ENCODE measurements around the gene SLC15A3.
"Not testable (repeated sequence)": the region's sequence is repeated elsewhere in the genome, so short reads cannot be mapped to it uniquely, and the experiment has no call there.

The SLC15A3 gene

DNA sequence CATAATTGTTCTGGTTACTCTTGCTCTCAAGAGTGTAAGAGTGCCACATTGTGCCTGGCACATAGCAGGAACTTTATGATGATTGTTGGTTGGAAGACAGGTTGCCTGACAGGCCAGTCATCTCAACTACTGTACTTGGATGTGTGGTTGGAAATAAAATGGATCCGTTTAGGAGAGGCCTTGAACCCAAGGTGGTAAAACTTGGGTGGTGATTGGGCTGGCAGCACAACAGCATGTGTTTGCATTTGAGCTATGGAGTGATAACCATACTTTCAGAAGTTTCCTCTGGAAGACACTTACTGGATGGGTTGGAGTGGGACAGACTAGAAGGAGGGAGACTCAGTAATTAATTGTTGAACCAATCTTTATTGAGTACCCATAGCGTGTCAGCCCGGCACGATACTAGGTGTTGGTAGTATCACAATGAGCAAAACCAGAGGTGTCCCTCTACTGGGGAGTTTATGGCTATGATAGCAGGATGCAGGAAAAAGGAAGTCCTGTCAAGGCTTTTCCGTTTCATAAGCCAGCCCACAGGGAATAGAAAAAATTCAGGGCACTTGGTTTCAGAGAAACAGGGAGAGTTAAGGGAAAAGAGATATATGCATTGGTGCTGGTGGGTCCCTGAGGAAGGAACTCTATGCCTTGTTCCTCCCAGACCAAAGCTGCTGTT, 41.1 kb downstream of the SLC15A3 start:
- TF ChIP-seq, protein P1, sequence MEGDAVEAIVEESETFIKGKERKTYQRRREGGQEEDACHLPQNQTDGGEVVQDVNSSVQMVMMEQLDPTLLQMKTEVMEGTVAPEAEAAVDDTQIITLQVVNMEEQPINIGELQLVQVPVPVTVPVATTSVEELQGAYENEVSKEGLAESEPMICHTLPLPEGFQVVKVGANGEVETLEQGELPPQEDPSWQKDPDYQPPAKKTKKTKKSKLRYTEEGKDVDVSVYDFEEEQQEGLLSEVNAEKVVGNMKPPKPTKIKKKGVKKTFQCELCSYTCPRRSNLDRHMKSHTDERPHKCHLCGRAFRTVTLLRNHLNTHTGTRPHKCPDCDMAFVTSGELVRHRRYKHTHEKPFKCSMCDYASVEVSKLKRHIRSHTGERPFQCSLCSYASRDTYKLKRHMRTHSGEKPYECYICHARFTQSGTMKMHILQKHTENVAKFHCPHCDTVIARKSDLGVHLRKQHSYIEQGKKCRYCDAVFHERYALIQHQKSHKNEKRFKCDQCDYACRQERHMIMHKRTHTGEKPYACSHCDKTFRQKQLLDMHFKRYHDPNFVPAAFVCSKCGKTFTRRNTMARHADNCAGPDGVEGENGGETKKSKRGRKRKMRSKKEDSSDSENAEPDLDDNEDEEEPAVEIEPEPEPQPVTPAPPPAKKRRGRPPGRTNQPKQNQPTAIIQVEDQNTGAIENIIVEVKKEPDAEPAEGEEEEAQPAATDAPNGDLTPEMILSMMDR (IDR thresholded peaks at IDR 0.05; ENCODE audit: borderline replicate concordance, control extremely low read depth, extremely low read depth, insufficient read depth, missing control alignments): no peak
- in situ Hi-C loops (cut with MboI; ENCODE audit: low sequenced_read_pairs, unreplicated experiment): no loop called here
- no peak for DNase-seq (ENCODE audit: low spot score)

DNA sequence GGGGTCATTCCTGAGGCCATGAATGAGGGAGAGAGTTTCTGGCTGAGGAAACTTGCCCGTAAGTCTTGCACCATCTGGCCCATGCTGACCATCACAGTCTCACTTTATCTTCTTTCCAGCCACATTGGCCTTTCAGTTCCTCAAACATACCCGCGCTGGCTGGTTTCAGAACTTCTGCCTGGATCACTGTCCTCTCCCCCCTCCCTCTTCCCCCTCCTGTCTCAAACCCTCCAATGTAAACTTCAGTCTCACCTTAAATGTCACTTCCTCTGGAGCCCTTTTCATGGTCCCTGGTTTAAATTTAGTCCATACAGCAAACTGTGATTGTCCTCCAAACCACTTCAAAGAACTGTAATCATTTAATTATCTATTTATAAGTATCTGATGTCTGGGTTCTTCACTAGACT, 41.7 kb downstream of the SLC15A3 start:
- in situ Hi-C loops (cut with MboI; ENCODE audit: low sequenced_read_pairs, unreplicated experiment): no loop called here
- DNase-seq (ENCODE audit: low spot score): peak; percentile 71

DNA sequence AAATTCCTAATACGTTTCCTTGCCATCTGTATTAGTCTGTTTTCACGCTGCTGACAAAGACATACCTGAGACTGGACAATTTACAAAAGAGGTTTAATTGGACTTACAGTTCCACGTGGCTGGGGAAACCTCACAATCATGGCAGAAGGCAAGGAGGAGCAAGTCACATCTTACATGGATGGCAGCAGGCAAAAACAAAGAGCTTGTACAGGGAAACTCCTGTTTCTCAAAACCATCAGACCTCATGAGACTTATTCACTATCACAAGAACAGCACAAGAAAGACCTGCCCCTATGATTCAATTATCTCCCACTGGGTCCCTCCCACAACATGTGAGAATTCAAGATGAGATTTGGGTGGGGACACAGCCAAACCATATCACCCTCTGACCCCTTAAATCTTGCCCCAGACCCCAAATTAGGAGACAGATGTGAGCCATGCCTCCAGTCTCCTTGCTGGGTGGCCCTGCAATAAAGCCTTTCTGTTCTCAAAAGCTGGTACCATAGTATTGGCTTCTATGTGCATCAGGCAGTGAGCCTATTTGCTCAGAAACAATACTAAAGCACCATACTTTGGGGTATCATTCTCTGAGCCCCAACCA, 42.2 kb downstream of the SLC15A3 start:
- DNase-seq (ENCODE audit: low spot score); in situ Hi-C loops (cut with MboI; ENCODE audit: low sequenced_read_pairs, unreplicated experiment): not testable (repeated sequence)

More for the DNA sequence above, 41.7 kb downstream of the SLC15A3 start:
- TF ChIP-seq, protein P1 (IDR thresholded peaks at IDR 0.05; ENCODE audit: borderline replicate concordance, control extremely low read depth, extremely low read depth, insufficient read depth, missing control alignments): no peak

DNA sequence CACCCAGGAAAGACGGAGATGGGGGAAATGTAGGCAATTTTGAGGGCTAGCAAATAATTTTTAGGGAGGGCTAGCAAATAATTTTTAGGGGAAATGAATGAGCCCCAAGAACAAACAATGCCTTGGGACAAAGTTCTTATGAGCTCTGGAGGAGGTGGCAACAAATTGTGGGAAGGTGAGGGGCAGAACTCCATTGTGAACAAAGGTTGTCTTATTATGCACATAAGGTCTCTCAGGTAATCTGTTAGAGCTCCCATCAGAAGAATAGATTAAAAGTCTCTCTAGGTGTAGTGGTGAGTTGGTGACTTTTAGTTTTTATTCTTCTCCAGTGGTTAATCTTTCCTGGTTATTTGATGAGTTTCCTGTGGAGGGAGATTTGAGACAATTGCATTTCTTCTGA, 43.2 kb downstream of the SLC15A3 start:
- TF ChIP-seq, protein P1 (IDR thresholded peaks at IDR 0.05; ENCODE audit: borderline replicate concordance, control extremely low read depth, extremely low read depth, insufficient read depth, missing control alignments): no peak
- in situ Hi-C loops (cut with MboI; ENCODE audit: low sequenced_read_pairs, unreplicated experiment): no loop called here
- no peak for DNase-seq (ENCODE audit: low spot score)

DNA sequence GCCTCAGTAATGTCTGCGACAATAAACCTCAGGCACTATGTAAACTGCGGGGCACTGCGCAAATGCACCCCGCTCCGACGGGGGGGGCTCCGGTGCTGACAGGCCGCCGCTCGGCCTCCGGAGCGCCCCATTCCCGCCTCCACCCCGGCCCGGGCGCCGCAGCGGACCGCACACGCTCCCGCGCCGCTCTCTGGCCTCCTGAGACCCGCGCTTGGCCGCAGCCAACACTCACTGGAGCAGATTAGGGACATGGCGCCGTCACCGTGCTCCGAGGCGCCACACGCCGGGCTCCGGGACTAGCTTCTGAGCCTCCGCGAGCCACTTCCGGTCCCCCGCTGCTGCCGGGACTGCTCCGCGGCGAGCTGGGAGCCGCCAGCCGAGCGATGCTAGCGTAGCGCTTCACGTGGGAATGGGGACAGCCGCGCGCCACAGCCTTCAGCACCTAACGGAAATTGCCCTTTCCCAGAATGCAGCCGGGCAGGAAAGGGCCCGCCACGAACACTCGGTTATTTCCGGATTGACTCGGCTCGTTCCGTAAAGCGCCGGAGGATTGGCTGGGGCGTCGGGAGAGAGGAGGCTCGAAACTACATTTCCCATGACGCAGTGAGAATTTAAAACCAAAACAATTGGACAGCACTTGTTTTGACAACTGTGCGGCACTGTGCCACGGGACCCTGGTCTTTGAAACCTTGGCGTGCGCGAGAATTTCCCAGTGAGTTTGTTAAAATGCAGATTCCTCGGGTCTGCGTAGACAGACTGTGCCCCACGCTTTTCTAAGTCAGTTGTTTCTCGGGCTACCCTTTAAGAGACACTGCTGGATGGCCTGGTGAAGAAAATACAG, 45.6 kb downstream of the SLC15A3 start, which contains the start of gene PRPF19:
Gene PRPF19, minus strand, starts transcription at position 454 of the 841 bp plus-strand sequence. Its CDS starts 203 bp downstream, at position 251.
- in situ Hi-C loops (cut with MboI; ENCODE audit: low sequenced_read_pairs, unreplicated experiment): no loop called here
- DNase-seq (ENCODE audit: low spot score): peak; percentile 98
- TF ChIP-seq, protein P1 (IDR thresholded peaks at IDR 0.05; ENCODE audit: borderline replicate concordance, control extremely low read depth, extremely low read depth, insufficient read depth, missing control alignments): no peak

DNA sequence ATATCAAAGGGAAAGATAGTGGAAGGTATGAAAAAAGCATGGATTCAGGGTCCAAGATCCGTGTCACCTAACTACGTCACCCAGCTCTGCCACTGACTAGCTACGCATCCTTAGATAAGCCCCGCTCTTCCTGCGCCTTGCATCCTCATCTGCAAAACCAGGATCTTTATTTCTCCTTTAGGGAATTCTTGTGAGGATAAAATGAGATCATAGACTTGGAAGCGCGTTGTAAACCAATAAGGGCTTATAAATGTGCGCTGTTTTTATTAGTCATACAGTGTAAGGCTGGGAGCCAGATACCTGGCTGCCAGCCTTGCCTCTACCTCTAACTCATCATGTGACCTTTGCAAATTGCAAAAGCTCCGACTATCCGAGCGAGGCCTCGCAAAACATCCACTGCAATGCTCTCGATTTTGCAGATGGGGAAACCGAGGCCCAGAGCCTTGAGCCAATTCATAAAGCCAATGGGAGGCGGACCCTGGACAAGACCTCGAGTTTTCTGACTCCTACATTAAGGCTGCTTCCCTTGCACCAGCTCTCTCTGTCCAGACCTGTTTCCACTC, 46.3 kb downstream of the SLC15A3 start:
- DNase-seq (ENCODE audit: low spot score): no peak

More for the DNA sequence above, 46.3 kb downstream of the SLC15A3 start:
- TF ChIP-seq, protein P1 (IDR thresholded peaks at IDR 0.05; ENCODE audit: borderline replicate concordance, control extremely low read depth, extremely low read depth, insufficient read depth, missing control alignments): no peak
- in situ Hi-C loops (cut with MboI; ENCODE audit: low sequenced_read_pairs, unreplicated experiment): no loop called here
